ENCODE data around the gene LRMDA. TPM values are rescaled to one million over a fixed set of nuclear protein-coding genes. Genes with fewer than 3 reads are reported as not detected.

LRMDA gene
- total and polyA plus RNA-seq, 2 of the 4 experiments (the other 2 are of a cell fraction), result 0.07 TPM; not detected in 1

- ATAC-seq (ENCODE audit: low read depth) (peak; percentile 91), DNase-seq (peak; percentile 60)
- peak overlapping the region; percentile 0; the same call in 1 of the 2 replicates for H4K91ac ChIP-seq (ENCODE audit: insufficient read depth, low read depth, low read length)
- H3K56ac ChIP-seq (ENCODE audit: extremely low read depth, insufficient read depth, low read length), result no peak overlapping the region
- peak overlapping the region; percentile 79; the same call in 1 of the 2 replicates for H4K5ac ChIP-seq (ENCODE audit: low read depth, low read length)
- H3K18ac ChIP-seq (ENCODE audit: low read depth, low read length), result peak overlapping the region; percentile 89
- H2AFZ ChIP-seq (replicated peaks; ENCODE audit: low read length, poor library complexity), result no peak overlapping the region
- POLR2A ChIA-PET (ENCODE audit: unreplicated experiment), result no interaction called here
- H4K20me1 ChIP-seq (ENCODE audit: insufficient read depth, low read length), result no peaks in the 10 kb centered on the region
- no peaks in the 10 kb centered on the region for H3K79me1 ChIP-seq (ENCODE audit: low read depth in 1 of 2, low read length in 2 of 2)
- no peak overlapping the region; the same call in 1 of the 2 replicates for H2AK5ac ChIP-seq (ENCODE audit: low read depth, low read length)
- no peaks in the 10 kb centered on the region for H3K27me3 ChIP-seq (ENCODE audit: control insufficient read depth, insufficient read depth, low read length)
- peak overlapping the region; percentile 67 for H2BK120ac ChIP-seq (ENCODE audit: low read depth, low read length)
- CTCF ChIA-PET, result no interaction called here
- H3K14ac ChIP-seq (replicated peaks; ENCODE audit: low read depth, low read length), result peak overlapping the region; percentile 8; the same call in 1 of the 2 replicates
- no TSS peak for BruUV-seq (replicated peaks)
- H3K9me1 ChIP-seq (ENCODE audit: insufficient read depth, low read length), result no peaks in the 10 kb centered on the region; the same call in 1 of the 2 replicates
- H3K27ac ChIP-seq (ENCODE audit: insufficient read depth, low read length), result peak overlapping the region; percentile 49; the same call in 1 of the 2 replicates
- H3K4ac ChIP-seq (ENCODE audit: low read depth, low read length), result 0 out of 2 replicates have a peak overlapping the region, but pooled peaks have one; percentile 7
- H2BK20ac ChIP-seq (ENCODE audit: low read depth, low read length), result peak overlapping the region; percentile 27; the same call in 1 of the 2 replicates
- no peaks in the 10 kb centered on the region for H3K9me3 ChIP-seq (ENCODE audit: control insufficient read depth, insufficient read depth, low read length)
- H2AK9ac ChIP-seq (replicated peaks; ENCODE audit: low read depth, low read length, poor library complexity), result no peak overlapping the region
- H3K4me2 ChIP-seq (ENCODE audit: low read depth, low read length), result peak overlapping the region; percentile 37; the same call in 1 of the 2 replicates
- WGBS, 2 experiments (ENCODE audit: extremely low coverage in 2 of 2, insufficient read length in 1 of 2), result no CpG with 5 or more reads among the region's 1 CpG
- H3K4me3 ChIP-seq (ENCODE audit: insufficient read depth, low read depth, low read length), result no peak overlapping the region
- H3K9ac ChIP-seq (ENCODE audit: low read depth, low read length), result peak overlapping the region; percentile 25; the same call in 1 of the 2 replicates
- no peak overlapping the region for H3K23ac ChIP-seq (ENCODE audit: low read depth, low read length)
- H3K36me3 ChIP-seq (ENCODE audit: control insufficient read depth, insufficient read depth, low read length), result no peaks in the 10 kb centered on the region
- peak overlapping the region; percentile 22; the same call in 2 of the 3 replicates for H2BK15ac ChIP-seq (ENCODE audit: low read depth, low read length)
- TF ChIP-seq, protein P1, sequence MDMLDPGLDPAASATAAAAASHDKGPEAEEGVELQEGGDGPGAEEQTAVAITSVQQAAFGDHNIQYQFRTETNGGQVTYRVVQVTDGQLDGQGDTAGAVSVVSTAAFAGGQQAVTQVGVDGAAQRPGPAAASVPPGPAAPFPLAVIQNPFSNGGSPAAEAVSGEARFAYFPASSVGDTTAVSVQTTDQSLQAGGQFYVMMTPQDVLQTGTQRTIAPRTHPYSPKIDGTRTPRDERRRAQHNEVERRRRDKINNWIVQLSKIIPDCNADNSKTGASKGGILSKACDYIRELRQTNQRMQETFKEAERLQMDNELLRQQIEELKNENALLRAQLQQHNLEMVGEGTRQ (IDR thresholded peaks at IDR 0.05; ENCODE audit: low read depth, low read length), result no peak
- TF ChIP-seq RCOR1 (IDR thresholded peaks at IDR 0.05; ENCODE audit: insufficient replicate concordance, low read length) (no peak), CEBPB (IDR thresholded peaks at IDR 0.05; ENCODE audit: low read depth, low read length) (no peak), FOS (IDR thresholded peaks at IDR 0.05; ENCODE audit: low read depth, low read length) (no peak), MAFK (IDR thresholded peaks at IDR 0.05; ENCODE audit: low read depth, low read length) (no peak), RAD21 (IDR thresholded peaks at IDR 0.05; ENCODE audit: low read length) (no peak), NFE2L2 (IDR thresholded peaks at IDR 0.05; ENCODE audit: low read depth, low read length) (no peak)
- H3K4me1 ChIP-seq (ENCODE audit: control insufficient read depth, insufficient read depth, low read length), result peaks cover 7% of the 10 kb centered on the region
- dilution Hi-C loops (cut with HindIII; ENCODE audit: low sequenced_read_pairs, unreplicated experiment) (no loop called here), in situ Hi-C loops (cut with MboI; ENCODE audit: low sequenced_read_pairs) (no loop called here), intact Hi-C loops (cut with micrococcal nuclease) (no loop called here)
- H4K8ac ChIP-seq (ENCODE audit: low read depth in 2 of 2, low read length in 2 of 2), result peak overlapping the region in 1 of 2 experiments; percentile 66; a peak in 2 of 4 replicates
- H2BK5ac ChIP-seq (ENCODE audit: low read depth, low read length, poor library complexity, severe bottlenecking), result peak overlapping the region; percentile 85
These were observed 771.4 kb downstream of the LRMDA start for GRCh38 chr10:76202777-76203176.

All from IMR-90 (cell line).